ENCODE results near the gene PABPC1L.

PABPC1L gene

DNA sequence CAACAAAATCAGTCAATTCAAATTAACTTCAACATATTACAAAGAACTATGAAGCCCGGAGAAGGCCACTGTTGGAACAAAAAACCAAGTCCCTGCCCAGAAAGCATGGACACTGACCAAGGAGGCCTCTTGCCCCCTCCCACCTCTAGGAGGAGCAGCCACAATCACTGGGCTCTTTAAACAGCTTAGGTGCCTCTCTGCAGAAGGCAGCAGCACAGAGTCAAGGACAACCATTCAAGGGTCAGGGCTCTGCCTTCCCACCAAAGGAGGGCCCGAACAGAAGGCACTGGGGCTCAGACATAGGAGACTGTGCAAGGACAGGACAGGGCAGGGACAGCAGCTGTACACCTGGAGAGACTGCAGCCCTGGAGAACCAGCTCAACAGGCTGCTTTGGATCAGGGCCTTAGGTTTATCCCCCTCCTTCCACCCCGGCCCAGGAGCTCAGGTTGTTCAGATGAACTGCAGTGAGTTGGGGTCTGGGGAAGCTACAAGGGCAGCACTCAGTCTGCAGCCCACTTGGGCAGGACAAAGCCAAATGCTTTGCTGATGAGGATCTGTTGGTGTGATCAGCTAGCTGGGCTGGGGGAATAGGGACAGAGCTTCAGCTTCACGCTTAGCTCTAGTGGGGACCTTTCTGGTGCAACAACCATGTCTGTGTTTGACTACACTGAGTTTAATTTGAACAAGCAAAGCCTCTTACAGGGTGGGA lies 32.6 kb downstream of the PABPC1L start:
- DNase-seq (ENCODE audit: low read depth in 2 of 2) = no peak

DNA sequence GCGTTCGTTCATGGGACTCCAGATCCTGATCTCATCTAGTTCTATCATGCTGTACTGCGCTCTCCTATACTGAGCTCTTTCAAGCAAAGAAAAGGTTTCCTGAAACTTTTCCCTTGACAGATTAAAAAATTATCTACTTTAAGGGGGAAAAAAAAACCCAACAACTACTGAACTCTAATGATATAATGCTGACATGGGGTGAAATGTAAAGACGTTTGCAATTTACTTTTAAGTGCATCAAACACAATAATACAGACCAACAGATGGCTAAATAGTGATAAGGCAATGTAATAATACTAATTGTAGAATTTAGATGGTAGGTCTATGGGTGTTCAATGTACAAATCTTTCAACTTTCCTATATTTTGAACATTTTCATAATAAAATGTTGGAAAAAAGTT lies 34.0 kb downstream of the PABPC1L start:
- no peak for DNase-seq (ENCODE audit: low read depth in 2 of 2)

GRCh38 chr20:44945261-44945660 lies 35.4 kb downstream of the PABPC1L start:
- no peak for DNase-seq (ENCODE audit: low read depth in 2 of 2)

DNA sequence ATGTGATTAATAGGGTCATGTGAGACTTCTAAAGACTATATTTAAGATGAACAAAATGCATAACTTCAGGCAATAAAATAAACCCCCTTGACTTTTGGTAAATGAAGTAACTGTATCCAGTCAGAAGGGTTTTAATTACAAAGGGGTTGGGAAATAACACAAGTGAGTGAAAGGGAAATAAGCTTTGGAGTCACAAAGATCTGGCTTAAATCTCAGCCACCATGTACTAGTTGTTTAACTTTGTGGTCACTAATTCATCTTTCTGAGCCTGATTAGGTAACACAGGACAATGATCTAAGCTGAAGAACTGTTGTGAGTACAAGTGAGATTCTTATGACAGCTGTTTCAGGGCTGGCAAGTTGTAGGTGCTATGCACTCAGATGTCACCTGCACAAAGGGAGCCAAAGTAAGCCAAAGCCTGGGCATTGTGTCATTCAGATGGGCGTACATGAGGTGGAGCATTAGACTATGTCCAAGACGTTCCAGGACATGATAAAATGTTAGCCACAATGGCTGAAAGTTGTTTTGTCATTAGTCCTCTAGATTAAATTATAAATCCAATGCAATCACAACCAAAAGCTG lies 36.5 kb downstream of the PABPC1L start:
- DNase-seq (ENCODE audit: low read depth in 2 of 2) = no peak

DNA sequence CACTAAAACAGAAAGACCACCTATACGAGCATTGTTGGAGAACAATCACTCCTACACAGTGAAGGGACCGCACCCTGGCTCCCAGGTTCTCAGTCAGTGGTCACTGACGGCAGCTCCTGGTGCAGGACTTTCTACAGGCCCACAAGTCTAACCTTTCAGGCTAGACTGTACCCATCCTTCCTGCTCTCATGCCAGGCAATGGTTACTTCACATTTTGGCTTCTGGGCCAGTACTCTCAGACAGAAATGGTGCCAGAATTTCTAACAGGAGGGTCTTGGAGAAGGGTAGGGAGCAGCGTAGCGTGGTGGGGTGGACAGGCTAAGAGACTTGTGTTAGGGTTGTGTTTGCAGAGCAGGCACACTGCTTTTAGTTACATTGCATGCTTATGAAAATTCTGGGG lies 38.2 kb downstream of the PABPC1L start:
- DNase-seq (ENCODE audit: low read depth in 2 of 2) = no peak

- DNase-seq (ENCODE audit: low read depth in 2 of 2) = no peak
These were observed 38.7 kb downstream of the PABPC1L start for GRCh38 chr20:44948513-44948912.

GRCh38 chr20:44950368-44950767 lies 40.5 kb downstream of the PABPC1L start:
- no peak for DNase-seq (ENCODE audit: low read depth in 2 of 2)

GRCh38 chr20:44952731-44953130 lies 42.9 kb downstream of the PABPC1L start:
- no peak for DNase-seq (ENCODE audit: low read depth in 2 of 2)

DNA sequence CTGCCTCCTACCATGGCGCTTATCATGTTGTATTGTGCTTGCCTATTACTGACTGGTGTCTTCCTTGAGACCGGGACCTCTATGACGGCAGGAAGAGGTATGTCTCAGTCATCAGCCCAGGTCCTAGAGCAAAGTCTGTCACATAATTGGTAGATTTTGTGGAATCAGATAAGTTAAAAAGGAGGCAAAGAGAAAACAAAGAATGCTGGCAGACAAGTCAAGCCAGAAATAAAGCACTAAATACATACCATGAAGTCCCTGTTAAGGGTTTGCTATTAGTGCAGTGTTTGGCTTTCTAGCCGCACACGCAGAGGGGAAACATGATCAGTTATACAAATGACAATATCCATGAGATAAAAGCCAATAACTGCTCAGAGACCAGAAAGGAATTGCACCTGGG lies 44.4 kb downstream of the PABPC1L start:
- DNase-seq (ENCODE audit: low read depth in 2 of 2) = no peak

GRCh38 chr20:44955270-44955669 lies 45.4 kb downstream of the PABPC1L start:
- DNase-seq (ENCODE audit: low read depth in 2 of 2) = no peak

DNA sequence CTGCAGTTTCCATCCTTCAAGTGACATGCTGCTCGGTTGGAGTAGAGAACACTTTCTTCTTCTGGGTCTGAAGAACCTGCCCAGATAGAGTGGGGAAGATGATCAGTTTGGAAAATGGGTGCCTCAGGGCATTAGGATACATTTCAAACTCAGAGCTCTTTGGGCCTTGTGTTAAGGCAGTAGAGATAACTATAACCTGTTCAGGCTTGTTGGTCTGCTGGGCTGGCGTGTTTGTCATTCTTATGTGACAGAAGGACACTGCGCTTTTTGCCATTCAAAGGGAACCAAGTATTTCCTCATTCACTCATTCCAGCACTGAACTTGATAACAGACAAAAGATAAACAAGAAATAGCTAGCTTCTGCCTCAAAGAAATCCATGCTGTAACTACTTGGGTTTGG lies 46.5 kb downstream of the PABPC1L start:
- no peak for DNase-seq (ENCODE audit: low read depth in 2 of 2)

- DNase-seq (ENCODE audit: low read depth in 2 of 2) = no peak
These were observed 48.4 kb downstream of the PABPC1L start for GRCh38 chr20:44958276-44958675.

DNA sequence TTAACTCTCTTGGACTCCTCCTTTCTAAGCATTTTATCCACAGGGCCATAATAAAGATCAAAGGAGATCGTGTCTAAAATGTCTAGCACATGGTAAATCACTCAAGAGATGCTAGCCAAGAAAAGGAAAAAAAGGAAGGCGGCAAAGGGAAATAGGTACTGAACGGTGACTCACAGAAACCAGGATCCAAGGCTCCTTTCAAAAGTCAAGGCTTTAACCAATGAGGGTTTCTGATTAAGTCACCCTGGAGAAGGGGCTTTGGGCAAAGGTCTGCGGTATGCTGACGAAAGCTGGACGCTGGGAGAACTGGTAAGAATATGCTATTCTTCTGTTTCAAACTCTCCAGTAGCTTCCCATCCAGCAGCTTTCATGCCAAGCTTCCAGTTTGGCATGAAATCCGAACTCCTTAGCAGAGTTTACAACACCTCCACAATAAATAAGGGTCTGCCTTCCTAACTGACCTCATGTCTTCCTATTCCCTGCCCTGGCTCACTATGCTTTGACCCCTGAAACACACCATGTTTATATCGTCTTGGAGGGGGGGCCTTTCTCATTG lies 49.3 kb downstream of the PABPC1L start:
- no peak for DNase-seq (ENCODE audit: low read depth in 2 of 2)

- peak in 1 of 2 donors; percentile 28 for DNase-seq (ENCODE audit: low read depth in 2 of 2)
These were observed 49.8 kb downstream of the PABPC1L start for GRCh38 chr20:44959638-44960102.

DNA sequence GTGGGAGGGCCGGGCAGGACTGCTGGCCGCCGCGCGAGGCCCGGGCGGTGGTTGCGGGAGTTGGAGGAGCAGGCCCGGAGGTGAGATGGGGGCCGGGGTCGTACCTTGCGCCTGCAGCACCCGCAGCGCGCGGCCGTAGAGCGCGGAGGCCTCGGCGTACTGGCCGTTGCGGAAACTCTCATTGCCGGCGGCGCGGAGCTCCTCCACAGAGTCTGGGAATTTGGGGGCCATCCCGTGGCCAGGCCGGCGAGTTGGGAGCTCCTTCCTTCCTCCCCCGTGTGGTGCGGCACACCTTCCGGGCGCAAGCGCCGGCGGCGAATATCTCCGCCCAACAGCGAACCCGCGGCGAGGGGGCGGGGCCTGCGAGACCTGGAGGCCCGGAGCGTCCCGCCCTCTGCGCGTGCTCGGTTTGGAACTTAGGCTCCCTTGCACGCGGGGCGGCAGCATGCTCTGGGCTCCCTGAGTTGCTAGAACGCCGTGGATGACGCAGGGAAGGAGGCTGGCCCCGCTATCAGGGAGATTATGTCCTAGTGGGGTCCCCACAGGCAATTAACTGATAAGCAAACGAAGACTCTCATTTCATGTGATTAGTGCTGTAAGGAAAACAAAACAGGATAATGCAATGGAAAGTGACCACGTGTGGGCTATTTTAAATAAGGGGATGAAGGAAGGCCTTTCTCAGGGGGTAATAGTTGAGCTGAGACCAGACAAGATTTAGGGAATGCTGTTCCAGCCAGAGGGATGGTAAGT lies 50.4 kb downstream of the PABPC1L start, which contains the start of gene TOMM34:
Gene TOMM34 (minus strand): TSS at position 295 of the 750 bp plus-strand sequence. CDS start 64 bp downstream, at position 231.
- DNase-seq (ENCODE audit: low read depth in 2 of 2) = peak; percentile 84 to 90

DNA sequence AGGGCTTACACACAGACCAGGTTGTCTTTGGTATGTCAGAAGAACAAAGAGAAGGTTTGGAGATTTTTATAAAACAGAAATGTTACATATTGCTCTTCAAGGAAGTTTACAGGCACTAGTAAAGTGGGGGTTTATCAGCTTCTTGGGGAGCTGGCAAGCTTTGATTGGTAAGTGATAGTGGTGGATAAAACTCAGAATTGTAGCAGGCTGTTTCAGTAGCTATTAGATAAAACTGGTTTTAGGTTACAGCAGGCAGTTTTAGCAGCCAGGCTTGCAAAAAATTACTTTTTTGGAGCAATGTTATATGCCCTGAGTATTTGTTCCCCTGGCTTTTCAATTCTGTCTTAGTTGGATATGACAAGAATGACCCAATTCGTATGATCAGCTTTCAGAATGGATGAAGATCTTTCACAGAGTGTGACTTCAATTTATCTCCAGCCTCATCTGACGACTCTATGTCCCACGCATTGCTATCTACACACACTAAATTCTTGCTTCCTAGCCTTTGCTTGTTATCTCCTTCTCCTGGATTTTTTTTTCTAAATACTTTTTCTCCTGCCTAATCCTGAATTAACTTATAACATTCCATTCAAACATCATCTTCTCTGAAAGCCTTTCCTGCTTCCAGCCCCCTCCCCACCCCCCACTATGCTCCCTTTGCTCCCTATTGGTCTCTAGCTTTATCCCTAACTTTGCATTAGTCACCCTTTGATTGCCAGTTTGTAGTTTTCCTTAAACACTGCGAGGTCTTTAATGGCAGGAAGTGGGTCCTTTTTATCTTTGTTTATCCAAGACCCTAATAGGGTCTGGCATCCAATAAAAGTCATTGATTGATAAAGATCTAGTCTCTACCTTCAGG lies 51.4 kb downstream of the PABPC1L start:
- DNase-seq (ENCODE audit: low read depth in 2 of 2) = no peak

DNA sequence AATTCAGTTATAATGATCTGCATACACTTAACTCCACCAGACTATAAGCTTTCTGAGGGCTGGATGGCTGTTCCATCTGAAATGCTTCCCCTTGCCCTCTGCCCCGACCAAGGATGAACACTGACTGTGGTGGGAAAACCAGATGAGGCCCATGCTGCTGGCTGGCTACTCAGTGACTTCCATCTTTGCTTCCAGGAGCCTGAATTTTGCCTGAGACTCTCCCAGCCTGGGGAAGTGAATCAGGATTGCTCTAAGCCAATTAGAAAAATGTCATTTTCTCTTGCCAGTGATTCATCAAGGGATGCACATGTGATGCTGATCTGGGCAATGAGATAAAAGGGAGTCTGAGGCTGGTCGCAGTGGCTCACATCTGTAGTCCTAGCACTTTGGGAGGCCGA lies 52.0 kb downstream of the PABPC1L start:
- no peak for DNase-seq (ENCODE audit: low read depth in 2 of 2)

DNA sequence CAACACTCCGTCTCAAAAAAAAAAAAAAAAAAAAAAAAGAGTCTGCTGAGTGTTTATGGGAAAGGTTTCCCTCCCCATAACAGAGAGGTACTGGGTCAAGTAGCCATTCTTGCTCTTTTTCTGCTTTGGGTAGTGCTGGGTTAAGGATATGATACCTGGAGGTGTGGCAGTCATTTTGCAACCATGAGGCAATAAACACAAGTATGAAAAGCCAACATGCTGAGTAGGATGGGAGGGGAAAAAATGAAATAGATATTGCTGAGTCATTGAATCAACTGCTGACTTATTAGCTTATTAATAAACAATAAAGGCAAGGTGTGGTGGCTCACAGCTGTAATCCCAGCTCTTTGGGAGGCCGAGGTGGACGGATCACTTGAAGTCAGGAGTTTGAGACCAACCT lies 52.6 kb downstream of the PABPC1L start:
- no peak for DNase-seq (ENCODE audit: low read depth in 2 of 2)

GRCh38 chr20:44963325-44964215 lies 53.7 kb downstream of the PABPC1L start:
- no peak for DNase-seq (ENCODE audit: low read depth in 2 of 2)

GRCh38 chr20:44965651-44966029 lies 55.8 kb downstream of the PABPC1L start:
- no peak for DNase-seq (ENCODE audit: low read depth in 2 of 2)

All from stimulated activated CD8-positive, alpha-beta memory T cell treated with anti-CD3 and anti-CD28 coated beads, Interleukin-7, amount 100 ng/mL, for 1 hour (primary cell).